Activated CD4-positive, alpha-beta T cell treated with anti-CD3 and anti-CD28 coated beads, Interleukin-2, amount 50 U/mL, for 1 hour (primary cell): ENCODE measurements around the gene DEPDC7.

Source experiments
- DNase-seq: peaks from one replicate; pipeline ENCODE4 v3.0.0-alpha.2; 2020

The DEPDC7 gene

GRCh38 chr11:33063326-33063881 is 47.7 kb downstream of the DEPDC7 start:
- no peak for DNase-seq

- no peak for DNase-seq
Observed at GRCh38 chr11:33064033-33064825, 48.6 kb downstream of the DEPDC7 start.

- no peak for DNase-seq
Observed at GRCh38 chr11:33064866-33065265, 49.2 kb downstream of the DEPDC7 start.

GRCh38 chr11:33065445-33066178 is 49.9 kb downstream of the DEPDC7 start:
- DNase-seq = peak; percentile 73

GRCh38 chr11:33067294-33067693 is 51.6 kb downstream of the DEPDC7 start:
- no peak for DNase-seq

- DNase-seq = no peak
Observed at GRCh38 chr11:33068611-33069340, 53.1 kb downstream of the DEPDC7 start.

GRCh38 chr11:33072465-33072864 is 56.8 kb downstream of the DEPDC7 start:
- DNase-seq = no peak
